Heart left ventricle (tissue), 13 donors: Measurements from ENCODE around the gene NFIA.

ENCODE experiments used
- POLR2A ChIP-seq, 2 donors: fragments of 450-650 bp; IDR thresholded peaks; one replicate each; pipeline ENCODE4 v1.6.1; 2017; ENCODE audit warnings: antibody characterized with exemption in 2 of 2, mild to moderate bottlenecking in 2 of 2, moderate library complexity in 2 of 2
- TF ChIP-seq, protein P1 (sequence below), 12 donors: fragments of 200-600 bp; sonication (generic) in 4 of 12; IDR thresholded peaks; one replicate each; pipeline versions ENCODE4 v1.5.0 to v1.8.0; 2018 to 2022; ENCODE audit warnings: antibody characterized with exemption in 12 of 12, mild to moderate bottlenecking in 5 of 12
- donor health status: ischemic (EF 13 %, LVEDD 7.1; RV severe dilation, severe dysfunction).
- donor health status: DM: no; HTN: yes; CAD: no.
- donor health status: DM: no; HTN: no; CAD: no.
- donor health status: ischemic (EF 25% LVEDD 6.9; RV normal size, moderate dysfunction).
- donor health status: ischemic (EF 25% LVEDD 5.7; RV mildly dilated, moderate dysfunction).
- donor health status: ischemic (EF 35%, LVEDD 5.7; RV mildly dilated, moderate dysfunction).
- donor health status: nonischemic (EF 11% LVEDD 7.7; RV severe dilation, severe dysfunction).
- donor health status: DM: yes; HTN: yes; CAD: no.
- donor health status: PGD.
- donor health status: ischemic (EF 29% LVEDD 5.4; RV normal size, mild dysfunction).
- donor health status: nonischemic (EF 23%, LVEDD 6.1; RV moderate dilation, normal function).

DNA sequence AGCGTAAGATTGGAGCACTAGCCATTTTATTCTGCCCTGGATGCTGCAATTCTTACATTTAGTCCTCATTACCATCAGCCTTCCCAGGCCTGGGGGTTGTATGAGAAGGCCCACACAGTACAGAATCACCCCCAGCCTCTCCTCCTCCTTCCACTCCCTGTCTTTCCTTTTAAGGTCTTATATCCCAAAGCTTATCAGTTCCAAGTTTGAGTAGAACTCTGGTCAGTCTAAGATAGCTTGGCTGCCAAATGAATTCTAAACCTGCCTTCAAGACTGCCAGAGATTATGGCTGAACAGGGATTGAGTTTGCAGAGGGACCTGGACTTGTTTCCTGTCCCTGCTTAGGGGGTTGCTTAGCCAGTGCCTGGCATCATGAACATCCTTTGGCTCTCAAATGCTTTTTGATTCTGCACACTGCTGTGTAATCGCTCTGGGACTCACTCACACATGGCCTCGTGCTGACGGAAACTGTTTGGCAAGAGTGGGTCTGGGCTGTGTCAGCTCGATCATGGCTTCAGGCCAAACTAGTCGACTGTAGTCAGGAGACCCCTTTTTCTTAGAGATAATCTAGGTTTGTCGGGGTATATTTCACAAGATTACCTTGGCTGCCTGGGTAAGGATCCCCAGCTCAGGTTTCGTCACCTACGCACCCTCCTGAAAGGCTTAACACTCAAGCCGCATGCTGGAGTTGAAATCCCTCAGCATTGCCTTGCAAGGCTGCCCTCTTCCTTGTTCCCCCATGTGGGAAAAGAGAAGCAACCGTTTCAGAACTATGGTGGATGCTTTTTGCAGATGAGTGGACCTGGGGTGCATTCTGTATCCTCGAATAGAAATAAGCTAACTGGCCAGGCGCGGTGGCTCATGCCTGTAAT lies 252.6 kb downstream of the NFIA start:
- TF ChIP-seq, protein P1, sequence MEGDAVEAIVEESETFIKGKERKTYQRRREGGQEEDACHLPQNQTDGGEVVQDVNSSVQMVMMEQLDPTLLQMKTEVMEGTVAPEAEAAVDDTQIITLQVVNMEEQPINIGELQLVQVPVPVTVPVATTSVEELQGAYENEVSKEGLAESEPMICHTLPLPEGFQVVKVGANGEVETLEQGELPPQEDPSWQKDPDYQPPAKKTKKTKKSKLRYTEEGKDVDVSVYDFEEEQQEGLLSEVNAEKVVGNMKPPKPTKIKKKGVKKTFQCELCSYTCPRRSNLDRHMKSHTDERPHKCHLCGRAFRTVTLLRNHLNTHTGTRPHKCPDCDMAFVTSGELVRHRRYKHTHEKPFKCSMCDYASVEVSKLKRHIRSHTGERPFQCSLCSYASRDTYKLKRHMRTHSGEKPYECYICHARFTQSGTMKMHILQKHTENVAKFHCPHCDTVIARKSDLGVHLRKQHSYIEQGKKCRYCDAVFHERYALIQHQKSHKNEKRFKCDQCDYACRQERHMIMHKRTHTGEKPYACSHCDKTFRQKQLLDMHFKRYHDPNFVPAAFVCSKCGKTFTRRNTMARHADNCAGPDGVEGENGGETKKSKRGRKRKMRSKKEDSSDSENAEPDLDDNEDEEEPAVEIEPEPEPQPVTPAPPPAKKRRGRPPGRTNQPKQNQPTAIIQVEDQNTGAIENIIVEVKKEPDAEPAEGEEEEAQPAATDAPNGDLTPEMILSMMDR (IDR thresholded peaks at IDR 0.05) = no peak
- TF ChIP-seq POLR2A (IDR thresholded peaks at IDR 0.05) = no peak
